Kidney (tissue), 14 donors: ENCODE data around the gene POMT2. TPM values are rescaled to one million over a fixed set of nuclear protein-coding genes. Genes with fewer than 3 reads are reported as not detected.

Source experiments
- DNase-seq, 5 donors: peaks; one replicate each; pipeline ENCODE4 v3.0.0-alpha.2; 2013 to 2020
- FAIRE-seq: peaks from 2 replicates; lab custom pipeline; 2012; peaks lifted over from hg19 to GRCh38; lab: Jason Lieb, UNC
- H3K27ac ChIP-seq, 2 donors: one replicate each; pipeline ENCODE4 v1.7.0; 2013; ENCODE audit warnings: low read depth in 2 of 2, low read length in 2 of 2, inconsistent platforms in 1 of 2
- H3K27me3 ChIP-seq: one replicate; pipeline ENCODE4 v1.7.1; 2013; ENCODE audit warnings: low read length, inconsistent platforms; ENCODE audit not compliant: control insufficient read depth, insufficient read depth
- H3K36me3 ChIP-seq, 3 donors: one replicate each; pipeline versions ENCODE4 v1.7.0 to v1.7.1; 2013; ENCODE audit warnings: low read length in 3 of 3, control low read depth in 1 of 3, inconsistent platforms in 1 of 3; ENCODE audit not compliant: insufficient read depth in 3 of 3, control insufficient read depth in 2 of 3
- H3K4me1 ChIP-seq, 3 donors: one replicate each; pipeline versions ENCODE4 v1.7.0 to v1.7.1; 2013; ENCODE audit warnings: low read length in 3 of 3, inconsistent platforms in 1 of 3, low read depth in 1 of 3; ENCODE audit not compliant: control insufficient read depth in 2 of 3, insufficient read depth in 2 of 3
- H3K4me3 ChIP-seq, 3 donors: one replicate each; pipeline versions ENCODE4 v1.7.0 to v1.8.1; 2013; ENCODE audit warnings: low read length in 3 of 3, control low read depth in 1 of 3, inconsistent platforms in 1 of 3
- H3K9ac ChIP-seq, 3 donors: one replicate each; pipeline versions ENCODE4 v1.7.0 to v1.7.1; 2013; ENCODE audit warnings: low read length in 3 of 3, control low read depth in 1 of 3, inconsistent platforms in 1 of 3
- H3K9me3 ChIP-seq, 3 donors: one replicate each; pipeline versions ENCODE4 v1.7.0 to v1.7.1; 2013; ENCODE audit warnings: low read length in 3 of 3, control low read depth in 1 of 3, inconsistent platforms in 1 of 3; ENCODE audit not compliant: control insufficient read depth in 2 of 3, insufficient read depth in 1 of 3
- intact Hi-C: fragments of 100-400 bp; cut with DNase I; formaldehyde crosslinking; loops from one replicate; pipeline ENCODE4 v1.11.1; 2022
- polyA plus RNA-seq: library from polyadenylated mRNA; stranded (reverse); fragments of 350-450 nt; fragmentation: Illumina TruSeq; extraction: RNeasy Lipid Tissue Mini Kit (QIAGEN cat#74804); gene quantifications from one replicate; pipeline ENCODE4 v1.2.3, GENCODE V29; 2014; ENCODE audit warnings: low read depth, low replicate concordance; ENCODE audit not compliant: insufficient read depth
- total RNA-seq: library from RNA; stranded (reverse); fragmentation: NEBNext Ultra II Directional; extraction: Animal tissue kit (Norgen Biotek cat#: 25700); gene quantifications from one replicate; pipeline ENCODE4 v1.2.1, GENCODE V29; 2021
- TF ChIP-seq, protein P1 (sequence below): IDR thresholded peaks from 3 replicates; pipeline ENCODE4 v1.5.1; 2012; ENCODE audit warnings: mild to moderate bottlenecking, moderate library complexity, borderline replicate concordance; ENCODE audit not compliant: insufficient read depth; ENCODE audit errors: extremely low read depth
- donor health status: control.
- donor health status: control.
- donor health status: control.
- donor health status: control.
- donor health status: control.
- donor health status: DM: yes; HTN: yes; CAD: no.
- donor health status: Normal renal cell carcinoma (clear cell type).

Gene POMT2
- total and polyA plus RNA-seq, 2 donors from 2014 or later = 18.2 to 34.7 TPM

DNA sequence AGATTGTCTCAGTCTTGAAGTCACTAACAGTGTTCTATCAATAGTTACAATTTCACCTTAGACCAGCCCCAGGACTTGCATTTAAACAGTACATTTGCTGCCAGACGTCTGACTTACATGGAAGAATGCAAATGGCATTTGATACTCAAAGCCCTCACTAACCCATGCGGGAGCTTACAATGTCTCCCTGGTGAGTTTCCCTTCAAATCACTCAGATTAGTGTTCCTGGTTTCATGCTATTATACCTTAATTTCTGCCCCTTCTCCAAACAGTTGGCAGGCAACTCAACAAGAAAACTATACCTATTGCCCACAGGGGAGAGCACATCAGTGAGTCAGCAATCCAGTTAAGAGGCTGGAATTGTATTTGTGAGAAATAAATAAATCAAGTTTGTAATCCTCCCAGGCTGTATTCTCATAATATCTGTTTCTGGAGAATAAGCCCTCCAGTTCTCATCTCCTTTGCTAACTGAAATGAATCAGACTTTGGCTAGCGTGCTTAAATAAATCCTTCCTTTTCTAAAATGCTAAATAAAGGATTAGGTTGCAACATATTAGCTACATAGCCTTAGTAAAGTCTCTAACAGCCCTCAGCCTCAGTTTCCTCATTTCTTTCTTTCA, 23.8 kb upstream of the POMT2 start:
- intact Hi-C loops = no loop called here
- Histone ChIP-seq H3K9ac (no peak overlapping the region), H3K36me3 (peaks cover 5 to 13% (median 11%) of the 10 kb centered on the region in 3 donors), H3K27me3 (no peaks in the 10 kb centered on the region), H3K9me3 (no peaks in the 10 kb centered on the region), H3K4me3 (no peak overlapping the region), H3K27ac (no peak overlapping the region), H3K4me1 (no peaks in the 10 kb centered on the region)
- no peak for DNase-seq
- TF ChIP-seq, protein P1, sequence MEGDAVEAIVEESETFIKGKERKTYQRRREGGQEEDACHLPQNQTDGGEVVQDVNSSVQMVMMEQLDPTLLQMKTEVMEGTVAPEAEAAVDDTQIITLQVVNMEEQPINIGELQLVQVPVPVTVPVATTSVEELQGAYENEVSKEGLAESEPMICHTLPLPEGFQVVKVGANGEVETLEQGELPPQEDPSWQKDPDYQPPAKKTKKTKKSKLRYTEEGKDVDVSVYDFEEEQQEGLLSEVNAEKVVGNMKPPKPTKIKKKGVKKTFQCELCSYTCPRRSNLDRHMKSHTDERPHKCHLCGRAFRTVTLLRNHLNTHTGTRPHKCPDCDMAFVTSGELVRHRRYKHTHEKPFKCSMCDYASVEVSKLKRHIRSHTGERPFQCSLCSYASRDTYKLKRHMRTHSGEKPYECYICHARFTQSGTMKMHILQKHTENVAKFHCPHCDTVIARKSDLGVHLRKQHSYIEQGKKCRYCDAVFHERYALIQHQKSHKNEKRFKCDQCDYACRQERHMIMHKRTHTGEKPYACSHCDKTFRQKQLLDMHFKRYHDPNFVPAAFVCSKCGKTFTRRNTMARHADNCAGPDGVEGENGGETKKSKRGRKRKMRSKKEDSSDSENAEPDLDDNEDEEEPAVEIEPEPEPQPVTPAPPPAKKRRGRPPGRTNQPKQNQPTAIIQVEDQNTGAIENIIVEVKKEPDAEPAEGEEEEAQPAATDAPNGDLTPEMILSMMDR = no peak
- FAIRE-seq = no peak

DNA sequence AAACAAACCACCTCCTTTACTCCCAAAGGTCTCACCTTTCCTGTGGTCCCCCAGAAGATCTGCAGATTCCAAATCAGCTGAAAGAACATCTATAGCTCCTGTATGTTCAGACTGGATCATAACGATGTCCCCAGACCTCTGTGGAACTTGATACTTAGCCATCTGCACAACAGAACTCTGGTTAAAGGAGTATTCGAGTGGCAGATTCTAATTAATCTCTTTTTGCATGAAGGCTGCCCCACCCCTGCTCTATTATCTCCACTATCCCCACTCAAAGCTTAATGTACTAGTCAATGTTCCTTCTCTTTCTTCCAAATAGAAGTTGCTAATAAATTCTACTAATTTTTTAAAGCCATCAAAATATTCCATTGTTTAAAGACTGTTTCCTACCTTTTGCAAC, 23.0 kb upstream of the POMT2 start:
- H3K4me1 ChIP-seq = no peaks in the 10 kb centered on the region
- H3K9ac ChIP-seq = no peak overlapping the region
- H3K27ac ChIP-seq = no peak overlapping the region
- DNase-seq (no peak), FAIRE-seq (no peak)
- H3K27me3 ChIP-seq = no peaks in the 10 kb centered on the region
- TF ChIP-seq, protein P1 = no peak
- no peak overlapping the region for H3K4me3 ChIP-seq
- intact Hi-C loops = no loop called here
- peaks cover 5 to 12% (median 11%) of the 10 kb centered on the region in 3 donors for H3K36me3 ChIP-seq
- no peaks in the 10 kb centered on the region for H3K9me3 ChIP-seq

DNA sequence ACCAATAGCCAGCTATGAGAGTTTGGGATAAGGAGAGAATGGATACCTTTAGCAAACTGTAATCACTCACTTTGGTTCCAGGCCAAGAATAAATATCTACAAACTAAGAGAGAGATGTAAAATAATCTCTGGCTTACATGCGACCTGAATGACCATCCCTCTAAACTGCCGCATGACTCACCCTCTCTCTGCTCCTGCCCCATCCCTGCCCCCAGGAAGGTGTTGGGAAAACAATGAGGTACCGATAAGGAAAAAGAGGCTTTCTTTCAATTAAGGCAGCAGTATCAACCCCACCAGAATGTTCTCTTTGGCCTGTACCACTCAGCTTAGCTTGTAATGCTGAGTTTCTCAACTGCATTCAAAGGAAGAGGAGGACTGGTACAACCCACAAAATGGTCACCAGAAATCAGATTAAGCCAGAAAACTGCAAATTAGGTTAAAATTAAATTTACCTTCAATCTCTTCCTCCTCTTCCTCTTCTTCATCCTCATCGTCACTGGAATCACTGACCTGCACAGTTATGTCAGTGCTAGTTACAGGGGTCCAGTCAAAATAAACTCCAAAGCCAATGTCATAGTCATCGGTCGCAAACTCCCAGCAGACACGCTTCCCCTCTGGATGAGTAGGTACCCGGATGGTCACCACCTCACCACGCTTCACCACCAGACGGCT, 22.2 kb upstream of the POMT2 start:
- H3K27me3 ChIP-seq = no peaks in the 10 kb centered on the region
- H3K4me1 ChIP-seq = no peaks in the 10 kb centered on the region
- intact Hi-C loops = no loop called here
- TF ChIP-seq, protein P1 = no peak
- H3K9me3 ChIP-seq = no peaks in the 10 kb centered on the region
- no peak overlapping the region for H3K4me3 ChIP-seq
- H3K27ac ChIP-seq = no peak overlapping the region
- DNase-seq (no peak), FAIRE-seq (no peak)
- H3K36me3 ChIP-seq = peaks cover 5 to 12% (median 11%) of the 10 kb centered on the region in 3 donors
- H3K9ac ChIP-seq = no peak overlapping the region
